ENCODE results near the gene GPR183.

GPR183 gene

GRCh38 chr13:99302637-99303505 is 4.3 kb downstream of the GPR183 start:
- DNase-seq (ENCODE audit: low read depth), result no peak
- TF ChIP-seq CTCF (conservative IDR thresholded peaks at IDR 0.05; ENCODE audit: low read depth, low read length), result no peak
- H3K4me3 ChIP-seq (ENCODE audit: low read length), result no peak overlapping the region

GRCh38 chr13:99301913-99302636 is 5.1 kb downstream of the GPR183 start:
- H3K4me3 ChIP-seq (ENCODE audit: low read length), result no peak overlapping the region
- no peak for DNase-seq (ENCODE audit: low read depth)
- TF ChIP-seq CTCF (conservative IDR thresholded peaks at IDR 0.05; ENCODE audit: low read depth, low read length), result no peak

- DNase-seq (ENCODE audit: low read depth), result no peak
- TF ChIP-seq CTCF (conservative IDR thresholded peaks at IDR 0.05; ENCODE audit: low read depth, low read length), result no peak
- H3K4me3 ChIP-seq (ENCODE audit: low read length), result no peak overlapping the region
Observed at GRCh38 chr13:99301056-99301838, 6.0 kb downstream of the GPR183 start.

GRCh38 chr13:99299920-99300341 is 7.3 kb downstream of the GPR183 start:
- TF ChIP-seq CTCF (conservative IDR thresholded peaks at IDR 0.05; ENCODE audit: low read depth, low read length), result no peak
- DNase-seq (ENCODE audit: low read depth), result no peak
- no peak overlapping the region for H3K4me3 ChIP-seq (ENCODE audit: low read length)

GRCh38 chr13:99299256-99299919 is 7.8 kb downstream of the GPR183 start:
- TF ChIP-seq CTCF (conservative IDR thresholded peaks at IDR 0.05; ENCODE audit: low read depth, low read length), result no peak
- no peak for DNase-seq (ENCODE audit: low read depth)
- H3K4me3 ChIP-seq (ENCODE audit: low read length), result no peak overlapping the region

GRCh38 chr13:99298056-99298455 is 9.1 kb downstream of the GPR183 start:
- DNase-seq (ENCODE audit: low read depth), result no peak
- no peak for TF ChIP-seq CTCF (conservative IDR thresholded peaks at IDR 0.05; ENCODE audit: low read depth, low read length)
- H3K4me3 ChIP-seq (ENCODE audit: low read length), result no peak overlapping the region
